GM12878 (cell line): Measurements from ENCODE around the gene MT1H. TPM values are rescaled to one million over a fixed set of nuclear protein-coding genes. Genes with fewer than 3 reads are reported as not detected.

Experiments used
- ATAC-seq: fragments of 200-7000 bp; cut with Tn5 transposase; 3 replicates; pipeline ENCODE4 v1.9.1; 2020; ENCODE audit warnings: mild to moderate bottlenecking, moderate library complexity
- BruUV-seq: library from RNA; stranded (reverse); fragments of 400-500 nt; replicated peaks from 2 replicates; lab custom pipeline; 2021; lab: Mats Ljungman, UMichigan
- CTCF ChIA-PET: fragments of 300-600 bp; sonication (Branson Sonifier 250); formaldehyde crosslinking; extraction: SDS; loops from one replicate; lab custom pipeline; 2021; ENCODE audit warnings: inconsistent platforms; lab: Yijun Ruan, JAX
- POLR2A ChIA-PET: fragments of 350-600 bp; formaldehyde crosslinking; extraction: SDS; loops from one replicate; lab custom pipeline; 2021; ENCODE audit warnings: inconsistent platforms; lab: Charles Lee
- RAD21 ChIA-PET: fragments of 300-600 bp; sonication (Branson Sonifier 250); formaldehyde crosslinking; loops from one replicate; lab custom pipeline; 2023; ENCODE audit warnings: antibody characterized with exemption; ENCODE audit not compliant: unreplicated experiment; lab: Charles Lee
- SMC1A ChIA-PET: fragments of 300-600 bp; sonication (Branson Sonifier 250); formaldehyde crosslinking; loops from one replicate; lab custom pipeline; 2023; ENCODE audit not compliant: unreplicated experiment, uncharacterized antibody; lab: Charles Lee
- DNase-seq: peaks from one replicate; pipeline ENCODE4 v3.0.0-alpha.2; 2011; ENCODE audit warnings: low read depth, low spot score
- FAIRE-seq: peaks from 3 replicates; lab custom pipeline; 2011; peaks lifted over from hg19 to GRCh38; lab: Jason Lieb, UNC
- H2AFZ ChIP-seq: 2 replicates; pipeline ENCODE4 v1.6.0; 2011; ENCODE audit warnings: low read depth, low read length, control low read depth; ENCODE audit not compliant: control insufficient read depth
- H3K27ac ChIP-seq: 2 replicates; pipeline ENCODE4 v1.5.1; 2011; ENCODE audit warnings: control low read depth; ENCODE audit not compliant: control insufficient read depth, insufficient read depth
- H3K27me3 ChIP-seq, 2 experiments: replicated peaks in 1 of 2; 2 replicates each; pipeline versions ENCODE4 v1.6.0 to v1.6.1; 2011; ENCODE audit warnings: low read length in 1 of 2; ENCODE audit not compliant: control insufficient read depth in 2 of 2, insufficient read depth in 2 of 2
- H3K36me3 ChIP-seq, 2 experiments: 2 replicates each; pipeline ENCODE4 v1.5.1; 2011; ENCODE audit warnings: low read length in 1 of 2; ENCODE audit not compliant: control insufficient read depth in 2 of 2, insufficient read depth in 2 of 2
- H3K4me1 ChIP-seq: 2 replicates; pipeline ENCODE4 v1.6.1; 2011; ENCODE audit warnings: mild to moderate bottlenecking, low read length, moderate library complexity, mixed read lengths; ENCODE audit not compliant: control insufficient read depth, insufficient read depth
- H3K4me2 ChIP-seq: 2 replicates; pipeline ENCODE4 v1.6.0; 2011; ENCODE audit warnings: control low read depth; ENCODE audit not compliant: control insufficient read depth, insufficient read depth
- H3K4me3 ChIP-seq: fragments of 200-600 bp; sonication (generic); 2 replicates; pipeline ENCODE4 v1.5.1; 2016
- H3K79me2 ChIP-seq: 2 replicates; pipeline ENCODE4 v1.6.0; 2011; ENCODE audit warnings: low read length; ENCODE audit not compliant: control insufficient read depth, insufficient read depth
- H3K9ac ChIP-seq: 2 replicates; pipeline ENCODE4 v1.8.0; 2011; ENCODE audit warnings: low read length, control low read depth, mixed read lengths; ENCODE audit not compliant: control insufficient read depth, insufficient read depth
- H3K9me3 ChIP-seq: replicated peaks from 3 replicates; pipeline ENCODE4 v1.5.1; 2011; ENCODE audit warnings: mild to moderate bottlenecking, low read length; ENCODE audit not compliant: control insufficient read depth, insufficient read depth
- H4K20me1 ChIP-seq: 2 replicates; pipeline ENCODE4 v1.6.0; 2011; ENCODE audit not compliant: control insufficient read depth, insufficient read depth
- ATF3 ChIP-seq: IDR thresholded peaks from 2 replicates; pipeline ENCODE4 v1.6.1; 2011; ENCODE audit warnings: low read depth, mild to moderate bottlenecking, low read length, moderate library complexity, borderline replicate concordance; ENCODE audit errors: extremely low read depth
- CEBPB ChIP-seq, 2 experiments: fragments of 150-350 bp in 1 of 2; IDR thresholded peaks; 2 replicates each; pipeline ENCODE4 v1.6.1; 2012 to 2014; ENCODE audit warnings: low read depth in 2 of 2, low read length in 2 of 2, borderline replicate concordance in 1 of 2, inconsistent platforms in 1 of 2
- FOS ChIP-seq: IDR thresholded peaks from 3 replicates; pipeline ENCODE4 v1.6.1; 2011; ENCODE audit warnings: borderline replicate concordance; ENCODE audit not compliant: insufficient read length; ENCODE audit errors: extremely low read depth
- GABPA ChIP-seq: IDR thresholded peaks from 2 replicates; pipeline ENCODE4 v1.6.1; 2014; ENCODE audit warnings: antibody characterized with exemption, low read depth, mild to moderate bottlenecking, inconsistent platforms
- MEF2B ChIP-seq: fragments of 450-650 bp; IDR thresholded peaks from 2 replicates; pipeline ENCODE4 v1.6.1; 2018; ENCODE audit warnings: mild to moderate bottlenecking, moderate library complexity; ENCODE audit not compliant: partially characterized antibody, poor library complexity, severe bottlenecking
- POLR2AphosphoS5 ChIP-seq: IDR thresholded peaks from 2 replicates; pipeline ENCODE4 v1.6.1; 2011; ENCODE audit warnings: mild to moderate bottlenecking, low read length, inconsistent platforms
- SIX5 ChIP-seq: IDR thresholded peaks from 2 replicates; pipeline ENCODE4 v1.6.1; 2011; ENCODE audit warnings: mild to moderate bottlenecking, low read depth, low read length, moderate library complexity; ENCODE audit not compliant: severe bottlenecking
- STAT1 ChIP-seq: fragments of 450-650 bp; conservative IDR thresholded peaks from 2 replicates; pipeline ENCODE4 v1.6.1; 2014; ENCODE audit warnings: antibody characterized with exemption, mild to moderate bottlenecking
- SUPT20H ChIP-seq: IDR thresholded peaks from 2 replicates; pipeline ENCODE4 v1.6.1; 2011; ENCODE audit warnings: low read depth, mild to moderate bottlenecking, low read length, moderate library complexity, borderline replicate concordance; ENCODE audit not compliant: control insufficient read depth
- YY1 ChIP-seq: IDR thresholded peaks from 2 replicates; pipeline ENCODE4 v1.6.1; 2011; ENCODE audit warnings: low read depth, mild to moderate bottlenecking, low read length
- ZZZ3 ChIP-seq: IDR thresholded peaks from 2 replicates; pipeline ENCODE4 v1.6.1; 2011; ENCODE audit warnings: low read depth; ENCODE audit not compliant: control insufficient read depth, insufficient read length
- WGBS: methylation state at CpG from one replicate; pipeline ENCODE4 v1.1.6; 2016; ENCODE audit warnings: low lambda C conversion rate; ENCODE audit not compliant: insufficient replicate concordance, insufficient coverage; ENCODE audit errors: missing lambda C conversion rate; 5-methylcytosine and 5-hydroxymethylcytosine counted together
- in situ Hi-C: fragments of 300-500 bp; cut with MboI; formaldehyde crosslinking; loops from 9 replicates; pipeline ENCODE4 v1.14.3; 2018; ENCODE audit warnings: mixed read lengths
- intact Hi-C: fragments of 100-400 bp; cut with micrococcal nuclease; formaldehyde crosslinking; loops from one replicate; pipeline ENCODE4 v1.14.2; 2022; ENCODE audit not compliant: unreplicated experiment
- polyA plus RNA-seq, 11 experiments: library from polyadenylated mRNA; depleted of rRNA in 4 of 11; unstranded in 6 of 11; stranded (reverse) in 5 of 11; fragments of >200 nt; fragmentation: Nextera tagmentation in 4 of 11; fragmentation: Illumina TruSeq in 1 of 11; extraction: Ambion mirVana in 4 of 11; extraction: Trizol in 1 of 11; gene quantifications; 1 replicate in 1 of 11; 2 replicates in 10 of 11; pipeline versions ENCODE4 v1.2.1 to v1.2.3, GENCODE V29; 2011 to 2016; ENCODE audit warnings: inconsistent platforms in 2 of 11, missing spikeins in 2 of 11, low read depth in 1 of 11
- total RNA-seq, 4 experiments: library from RNA; depleted of rRNA in 3 of 4; stranded (reverse); fragments of >200 nt in 3 of 4; fragmentation: Illumina TruSeq in 1 of 4; extraction: Trizol in 1 of 4; gene quantifications; 2 replicates each; pipeline versions ENCODE4 v1.2.1 to v1.2.3, GENCODE V29; 2013 to 2021
- TF ChIP-seq, protein P1 (sequence below): fragments of 450-650 bp; IDR thresholded peaks from 2 replicates; pipeline ENCODE4 v1.6.1; 2016; ENCODE audit warnings: mild to moderate bottlenecking

MT1H gene
- total and polyA plus RNA-seq, 10 of the 15 experiments (the other 5 are each of a cell fraction or from before 2014, with no cell fraction given) = 0.40 to 6.0 (median 1.1) TPM; not detected in 2

DNA sequence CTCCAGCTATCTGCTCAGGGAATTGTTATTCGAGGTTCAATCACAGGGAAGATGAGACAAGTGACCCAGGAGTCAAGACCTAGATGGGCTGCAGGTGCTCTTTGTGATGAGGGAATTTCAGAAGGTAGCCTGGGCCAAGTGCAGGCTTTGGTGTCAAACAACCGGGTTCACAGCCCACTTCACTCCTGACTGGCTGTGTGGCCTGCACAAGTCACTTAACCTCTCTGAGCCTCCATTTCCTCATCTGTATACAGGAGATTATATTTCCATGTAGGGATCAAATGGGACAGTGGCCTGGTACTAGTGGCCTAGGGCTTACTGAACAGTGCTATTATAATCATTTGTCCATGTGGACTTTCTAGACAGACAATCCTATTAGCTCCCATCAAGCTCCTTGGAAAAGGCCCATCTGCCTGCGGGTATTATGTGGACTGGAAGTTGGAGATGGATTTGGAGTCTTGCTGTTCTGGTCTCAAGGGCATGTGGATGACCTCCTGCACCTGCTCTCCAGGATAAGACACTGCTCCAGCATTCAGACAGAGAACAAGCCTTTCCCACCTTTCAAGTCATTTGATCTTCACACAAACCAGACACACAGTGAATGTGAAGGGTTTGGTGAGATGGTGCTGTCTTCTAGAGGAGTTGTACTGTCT lies 9.6 kb downstream of the MT1H start (continued):
- TF ChIP-seq ATF3 (no peak), ZZZ3 (no peak)

DNA sequence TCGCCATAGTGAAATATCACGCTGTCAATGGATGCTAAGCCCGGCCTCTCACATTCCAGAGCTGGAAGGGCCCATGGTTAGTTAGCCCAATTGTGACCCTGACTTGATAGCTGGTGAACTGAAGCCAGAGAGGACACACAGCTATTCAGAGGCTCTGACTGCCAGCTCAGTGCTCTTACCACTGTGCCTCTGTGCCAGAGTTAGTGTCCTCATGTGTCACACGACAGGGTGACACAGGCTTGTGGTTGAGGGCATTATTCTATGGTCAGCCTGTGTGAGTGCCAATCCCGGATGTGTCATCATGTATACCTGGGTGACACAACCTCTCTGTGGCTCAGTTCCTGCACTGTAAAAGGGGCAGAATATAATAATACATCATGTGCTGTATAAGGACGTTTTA lies 10.2 kb downstream of the MT1H start:
- ChIA-PET RAD21 (no interaction called here), SMC1A (interaction anchor here (1.0 kb wide), 1 partner anchor 133 kb away, joined by 3 read pairs; no protein-coding TSS in a partner anchor), POLR2A (interaction anchor here (1.5 kb wide), 1 partner anchor 22 kb away, joined by 3 read pairs; no protein-coding TSS in a partner anchor), CTCF (interaction anchor here (1.5 to 1.8 kb wide), 2 partner anchors 22 to 70 kb away, joined by 3 to 5 read pairs; no protein-coding TSS in a partner anchor)
- H4K20me1 ChIP-seq = no peaks in the 10 kb centered on the region
- no peak overlapping the region for H2AFZ ChIP-seq
- no peak overlapping the region for H3K9ac ChIP-seq
- no peak overlapping the region for H3K4me2 ChIP-seq
- FAIRE-seq = no peak
- H3K36me3 ChIP-seq = no peaks in the 10 kb centered on the region
- H3K79me2 ChIP-seq = no peaks in the 10 kb centered on the region
- H3K27ac ChIP-seq = no peak overlapping the region
- peaks cover 12% of the 10 kb centered on the region for H3K4me1 ChIP-seq
- H3K9me3 ChIP-seq = no peaks in the 10 kb centered on the region
- no peaks in the 10 kb centered on the region; a peak in 2 of 4 replicates for H3K27me3 ChIP-seq
- TF ChIP-seq MEF2B (no peak), POLR2AphosphoS5 (no peak), SUPT20H (no peak), SIX5 (no peak), YY1 (no peak), FOS (no peak), CEBPB (IDR thresholded peaks at IDR 0.05; ENCODE audit: borderline replicate concordance in 1 of 2, low read depth in 2 of 2, low read length in 2 of 2) (no peak), STAT1 (no peak), GABPA (no peak)
- TF ChIP-seq, protein P1, sequence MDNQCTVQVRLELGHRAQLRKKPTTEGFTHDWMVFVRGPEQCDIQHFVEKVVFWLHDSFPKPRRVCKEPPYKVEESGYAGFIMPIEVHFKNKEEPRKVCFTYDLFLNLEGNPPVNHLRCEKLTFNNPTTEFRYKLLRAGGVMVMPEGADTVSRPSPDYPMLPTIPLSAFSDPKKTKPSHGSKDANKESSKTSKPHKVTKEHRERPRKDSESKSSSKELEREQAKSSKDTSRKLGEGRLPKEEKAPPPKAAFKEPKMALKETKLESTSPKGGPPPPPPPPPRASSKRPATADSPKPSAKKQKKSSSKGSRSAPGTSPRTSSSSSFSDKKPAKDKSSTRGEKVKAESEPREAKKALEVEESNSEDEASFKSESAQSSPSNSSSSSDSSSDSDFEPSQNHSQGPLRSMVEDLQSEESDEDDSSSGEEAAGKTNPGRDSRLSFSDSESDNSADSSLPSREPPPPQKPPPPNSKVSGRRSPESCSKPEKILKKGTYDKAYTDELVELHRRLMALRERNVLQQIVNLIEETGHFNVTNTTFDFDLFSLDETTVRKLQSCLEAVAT = no peak
- intact Hi-C loops (no loop called here), in situ Hi-C loops (loop anchor here (25.0 kb wide), 1 partner anchor 743 kb away; no protein-coding TSS in a partner anchor)
- DNase-seq = no peak
- ATAC-seq = no peak
- H3K4me3 ChIP-seq = no peak overlapping the region
- 36% methylated on average over 6 of the region's 6 CpGs for WGBS
- BruUV-seq = no TSS peak
